Cortex of kidney (tissue), 1 donor: ENCODE measurements around the gene ZNF362.
"Not testable (repeated sequence)": the region's sequence is repeated elsewhere in the genome, so short reads cannot be mapped to it uniquely, and the experiment has no call there.

Experiments used
- DNase-seq: peaks from one replicate; lab custom pipeline; 2025; lab: John Stamatoyannopoulos, UW

The ZNF362 gene

GRCh38 chr1:33306653-33307493, 50.6 kb downstream of the ZNF362 start:
- DNase-seq, result no peak

GRCh38 chr1:33307494-33307864, 51.2 kb downstream of the ZNF362 start:
- no peak for DNase-seq

- not testable (repeated sequence) for DNase-seq
Observed at GRCh38 chr1:33309351-33309750, 53.1 kb downstream of the ZNF362 start.

- no peak for DNase-seq
Observed at GRCh38 chr1:33310702-33311101, 54.4 kb downstream of the ZNF362 start.

- no peak for DNase-seq
Observed at GRCh38 chr1:33311706-33312412, 55.6 kb downstream of the ZNF362 start.

- DNase-seq, result no peak
Observed at GRCh38 chr1:33312413-33312749, 56.1 kb downstream of the ZNF362 start.

GRCh38 chr1:33314416-33314815, 58.1 kb downstream of the ZNF362 start:
- DNase-seq, result no peak

- DNase-seq, result no peak
Observed at GRCh38 chr1:33316601-33317000, 60.3 kb downstream of the ZNF362 start.

- no peak for DNase-seq
Observed at GRCh38 chr1:33317354-33317753, 61.1 kb downstream of the ZNF362 start.

- DNase-seq, result no peak
Observed at GRCh38 chr1:33317946-33318345, 61.7 kb downstream of the ZNF362 start.

GRCh38 chr1:33319186-33319948, 63.1 kb downstream of the ZNF362 start:
- no peak for DNase-seq

- DNase-seq, result no peak
Observed at GRCh38 chr1:33319949-33320618, 63.8 kb downstream of the ZNF362 start.

- no peak for DNase-seq
Observed at GRCh38 chr1:33320619-33321165, 64.4 kb downstream of the ZNF362 start, which contains the start of gene A3GALT2. TSS of gene A3GALT2 (minus strand) at chr1:33321098. CDS start at chr1:33321098, 0 bp downstream.

GRCh38 chr1:33321178-33321577, 64.9 kb downstream of the ZNF362 start:
- DNase-seq, result no peak

- no peak for DNase-seq
Observed at GRCh38 chr1:33322109-33322508, 65.8 kb downstream of the ZNF362 start.

GRCh38 chr1:33322870-33323585, 66.7 kb downstream of the ZNF362 start:
- no peak for DNase-seq

GRCh38 chr1:33323663-33324477, 67.6 kb downstream of the ZNF362 start:
- DNase-seq, result no peak

GRCh38 chr1:33324677-33325575, 68.6 kb downstream of the ZNF362 start:
- no peak for DNase-seq

GRCh38 chr1:33326785-33327184, 70.5 kb downstream of the ZNF362 start:
- DNase-seq, result no peak
